NCI-H146 (cell line): ENCODE data around the gene SLCO3A1.

Source experiments
- DNase-seq: peaks from one replicate; lab custom pipeline; 2025; lab: John Stamatoyannopoulos, UW

Gene SLCO3A1

DNA sequence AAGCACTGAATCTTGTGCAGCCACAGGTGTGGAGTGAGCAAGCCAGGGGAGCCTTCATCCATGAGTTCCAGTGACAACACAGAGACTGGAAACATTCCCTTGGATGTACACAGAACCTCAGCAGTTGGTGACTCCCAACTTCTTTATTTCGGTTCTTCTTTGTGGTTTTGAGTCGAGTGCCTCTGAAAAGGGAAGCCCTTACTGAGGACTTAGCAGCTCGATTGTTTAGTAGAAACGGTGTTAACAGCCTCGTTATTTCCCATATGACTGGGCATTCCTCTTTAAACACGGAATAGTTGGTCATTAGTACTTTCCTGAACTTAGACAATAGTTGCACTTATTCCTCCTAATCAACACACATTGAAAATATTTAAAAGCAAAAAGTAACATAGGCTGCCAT lies 7.7 kb downstream of the SLCO3A1 start:
- no peak for DNase-seq

GRCh38 chr15:91862891-91863504 lies 9.5 kb downstream of the SLCO3A1 start:
- peak; percentile 6 for DNase-seq

GRCh38 chr15:91863621-91864255 lies 10.2 kb downstream of the SLCO3A1 start:
- DNase-seq: no peak

DNA sequence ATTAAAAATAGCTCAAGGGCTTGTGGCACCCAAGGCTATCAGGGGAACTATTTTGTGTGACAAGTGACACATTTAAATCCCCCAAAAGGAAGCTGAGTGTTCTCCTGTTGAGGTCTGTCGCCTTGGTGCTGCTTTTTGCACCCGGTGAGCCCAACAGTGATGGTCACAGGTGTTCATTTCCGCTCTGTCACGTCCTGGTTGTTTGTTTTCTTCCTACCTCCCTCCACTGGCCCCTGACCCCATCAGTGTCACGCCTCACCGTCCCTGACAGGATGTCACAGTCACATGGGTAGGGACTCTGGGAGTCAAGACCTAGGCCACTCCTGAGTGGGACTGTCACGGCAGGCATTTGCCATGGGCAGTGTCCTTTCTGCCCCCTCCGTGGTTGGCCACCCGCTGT lies 11.2 kb downstream of the SLCO3A1 start:
- no peak for DNase-seq

GRCh38 chr15:91865486-91865885 lies 12.0 kb downstream of the SLCO3A1 start:
- no peak for DNase-seq

DNA sequence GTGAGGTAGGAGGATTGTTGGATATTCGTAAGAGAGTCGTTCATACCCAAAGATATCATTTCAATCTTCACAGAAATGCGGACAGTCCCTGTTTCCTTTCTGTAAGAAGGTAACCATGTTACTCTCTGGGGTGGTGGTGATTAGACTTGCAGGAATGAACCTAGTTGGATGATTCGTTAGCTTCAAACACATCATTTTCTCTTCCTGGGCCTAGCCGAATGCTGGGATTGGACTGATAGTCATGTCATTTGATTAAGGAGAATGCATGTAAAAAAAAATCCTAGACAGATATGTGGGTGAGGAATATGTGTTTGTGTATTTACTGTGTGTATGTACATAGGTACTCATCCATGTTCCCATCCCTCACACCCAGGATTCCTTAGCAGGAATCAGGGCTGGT lies 12.4 kb downstream of the SLCO3A1 start:
- no peak for DNase-seq

DNA sequence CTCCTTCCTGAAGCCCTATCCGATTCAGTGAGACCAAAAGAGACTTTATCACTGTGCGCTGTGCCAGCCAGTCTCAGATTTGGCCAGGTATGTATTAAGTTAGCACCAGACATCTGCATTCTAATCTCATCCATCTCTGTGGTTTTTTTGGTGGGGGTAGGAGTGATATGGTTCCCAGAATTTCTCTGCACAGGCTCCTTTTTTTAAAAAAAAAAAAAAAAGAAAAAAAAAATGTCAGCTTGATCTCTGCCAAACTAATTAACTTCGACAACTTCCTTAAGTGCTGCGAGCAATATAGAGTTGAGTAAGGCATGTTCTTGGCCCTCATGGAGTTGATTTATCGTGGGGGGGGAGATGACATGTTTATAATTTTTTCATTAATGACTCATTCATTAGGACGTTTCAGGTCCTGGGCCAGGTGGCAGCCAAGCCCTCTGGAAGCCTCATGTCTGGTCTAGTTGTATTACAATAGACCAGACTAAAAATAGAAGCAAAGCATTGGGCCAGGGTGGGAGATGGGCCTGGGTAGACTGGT lies 12.9 kb downstream of the SLCO3A1 start:
- no peak for DNase-seq

GRCh38 chr15:91866971-91867372 lies 13.5 kb downstream of the SLCO3A1 start:
- no peak for DNase-seq

GRCh38 chr15:91867581-91868026 lies 14.1 kb downstream of the SLCO3A1 start:
- DNase-seq: no peak

DNA sequence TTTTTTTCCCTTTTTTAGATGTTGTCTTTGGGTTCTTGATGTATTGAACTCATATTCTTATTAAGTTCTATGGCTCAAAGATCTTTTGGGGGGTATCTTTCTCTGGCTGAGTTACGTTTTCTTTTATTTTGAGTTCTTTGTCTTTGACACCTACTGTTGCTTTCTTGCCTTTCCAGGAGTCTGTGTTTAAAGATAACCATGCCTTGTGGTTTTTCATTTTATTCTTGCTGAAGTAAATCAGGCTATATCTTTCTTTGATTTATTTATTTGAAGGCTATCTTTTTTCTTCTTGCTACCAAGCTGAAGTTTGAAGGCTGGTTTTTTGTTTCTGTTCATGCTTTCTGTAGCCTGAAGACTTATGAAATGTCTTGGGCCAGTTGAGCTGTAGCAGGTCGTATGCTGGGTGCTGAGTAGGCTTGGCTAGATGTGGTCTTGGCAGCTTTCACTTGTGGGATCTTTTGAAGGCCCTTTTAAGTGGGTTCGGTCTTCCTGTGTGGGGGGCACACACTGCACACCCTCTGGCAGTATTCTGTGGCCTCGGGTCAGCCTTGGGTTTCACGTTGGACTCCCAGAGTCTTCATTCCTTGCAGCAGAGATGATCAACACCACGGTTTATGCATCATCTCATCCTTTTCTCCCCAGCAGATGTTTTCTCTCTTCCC lies 17.5 kb downstream of the SLCO3A1 start:
- no peak for DNase-seq

- no peak for DNase-seq
Observed at GRCh38 chr15:91871837-91872236, 18.3 kb downstream of the SLCO3A1 start.

DNA sequence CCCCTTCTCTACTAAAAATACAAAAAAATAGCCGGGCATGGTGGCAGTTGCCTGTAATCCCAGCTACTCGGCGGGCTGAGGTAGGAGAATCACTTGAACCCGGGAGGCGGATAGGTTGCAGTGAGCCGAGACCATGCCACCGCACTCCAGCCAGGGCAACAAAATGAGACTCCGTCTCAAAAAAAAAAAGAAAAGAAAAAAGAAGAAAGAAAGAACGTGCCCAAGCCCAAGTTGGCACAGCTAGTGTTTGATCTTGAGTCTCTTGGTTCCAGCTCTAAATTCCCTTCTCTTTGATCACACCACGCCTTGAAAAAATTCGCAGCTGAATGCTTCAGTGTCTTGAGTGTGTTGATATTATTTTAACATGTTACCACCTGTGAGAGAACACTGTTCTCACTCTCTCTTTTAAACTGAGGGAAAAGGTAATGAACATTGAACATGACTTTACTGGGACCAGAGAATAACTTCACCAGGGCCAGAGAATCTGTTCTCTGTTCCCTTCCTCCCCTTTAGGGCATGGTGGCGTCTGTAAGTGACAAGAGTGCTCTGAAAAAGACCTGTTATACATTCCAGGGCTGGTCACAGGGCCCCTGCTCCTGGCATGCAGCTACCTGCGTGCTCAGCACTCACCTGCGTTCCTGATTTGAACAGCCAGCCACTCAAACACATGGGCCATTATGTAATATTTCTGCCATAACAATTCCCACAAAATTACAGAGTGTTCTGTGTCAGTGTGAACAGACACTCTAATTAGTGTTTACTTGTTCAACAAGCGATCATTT lies 19.0 kb downstream of the SLCO3A1 start:
- DNase-seq: peak; percentile 11

DNA sequence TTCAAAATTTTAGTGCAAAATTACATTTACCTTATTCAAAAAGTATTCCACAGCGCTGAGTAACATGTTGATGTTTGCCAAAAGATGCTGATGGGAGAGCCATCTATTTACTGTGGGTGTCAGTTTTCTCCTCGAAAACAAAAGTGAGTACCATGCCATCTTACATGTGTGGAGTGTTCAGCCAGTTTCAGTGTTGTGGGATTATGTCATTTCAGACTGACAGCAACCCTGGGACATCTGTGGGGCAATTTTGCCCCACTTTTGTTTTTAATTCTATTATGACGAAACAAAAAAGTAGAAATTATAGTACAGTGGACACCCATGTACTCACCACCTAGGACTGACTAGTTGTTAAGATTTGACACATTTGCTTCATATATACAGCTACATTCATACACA lies 19.6 kb downstream of the SLCO3A1 start:
- no peak for DNase-seq

- DNase-seq: no peak
Observed at GRCh38 chr15:91874171-91874570, 20.7 kb downstream of the SLCO3A1 start.

GRCh38 chr15:91874992-91875660 lies 21.6 kb downstream of the SLCO3A1 start:
- DNase-seq: no peak

DNA sequence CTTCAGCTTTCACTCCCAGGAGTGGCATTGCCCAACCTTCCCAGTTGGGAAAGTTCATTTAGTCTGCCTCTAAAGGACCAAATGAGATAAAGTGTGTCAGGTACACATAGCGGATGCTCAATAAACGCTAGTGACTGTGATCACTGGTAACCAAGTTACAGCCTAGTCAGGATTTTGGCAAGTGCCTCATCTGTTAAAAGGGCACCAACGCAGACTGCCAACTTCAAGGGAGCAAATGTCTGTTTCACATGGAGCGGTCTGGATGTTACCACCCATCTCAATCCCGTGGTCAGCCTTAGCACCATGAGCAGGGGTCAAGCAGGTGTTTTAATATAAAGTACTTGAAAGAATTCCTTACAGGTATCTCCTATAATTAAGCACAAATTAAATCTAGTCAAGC lies 22.7 kb downstream of the SLCO3A1 start:
- DNase-seq: no peak

DNA sequence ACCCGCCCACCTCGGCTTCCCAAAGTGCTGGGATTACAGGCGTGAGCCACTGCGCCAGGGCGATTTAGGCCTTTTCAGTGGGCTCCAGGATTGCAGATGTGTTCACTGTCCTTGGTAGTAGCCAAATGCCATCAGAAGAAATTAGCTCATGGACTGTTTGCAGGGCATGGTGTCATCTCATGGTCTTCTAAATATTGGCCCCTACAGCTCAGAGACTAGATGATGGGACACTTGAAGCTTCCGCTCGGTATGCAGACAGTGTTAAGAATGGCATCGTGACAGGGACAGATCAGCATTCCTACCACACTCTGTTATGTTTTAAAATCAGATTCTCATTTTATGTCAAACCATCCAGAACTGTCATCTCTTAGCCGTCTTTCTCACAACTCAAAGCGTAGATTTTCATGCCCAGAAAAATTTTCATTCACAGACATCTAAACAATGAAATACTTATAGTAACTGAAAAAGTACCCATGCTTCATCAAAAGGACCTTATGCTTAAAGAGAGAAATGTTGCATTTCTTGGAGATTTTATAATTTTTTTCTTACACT lies 24.9 kb downstream of the SLCO3A1 start:
- DNase-seq: no peak

- DNase-seq: no peak
Observed at GRCh38 chr15:91879158-91879557, 25.6 kb downstream of the SLCO3A1 start.

- no peak for DNase-seq
Observed at GRCh38 chr15:91880373-91880772, 26.9 kb downstream of the SLCO3A1 start.

- DNase-seq: no peak
Observed at GRCh38 chr15:91881569-91882297, 28.2 kb downstream of the SLCO3A1 start.
